IPS-NIHi11 (cell line): ENCODE data around the gene CAPZA3.
"Not testable (repeated sequence)": the region's sequence is repeated elsewhere in the genome, so short reads cannot be mapped to it uniquely, and the experiment has no call there.

Experiments used
- DNase-seq: peaks from one replicate; pipeline ENCODE4 v3.0.0; 2012; ENCODE audit warnings: mixed read lengths, low spot score

The CAPZA3 gene

DNA sequence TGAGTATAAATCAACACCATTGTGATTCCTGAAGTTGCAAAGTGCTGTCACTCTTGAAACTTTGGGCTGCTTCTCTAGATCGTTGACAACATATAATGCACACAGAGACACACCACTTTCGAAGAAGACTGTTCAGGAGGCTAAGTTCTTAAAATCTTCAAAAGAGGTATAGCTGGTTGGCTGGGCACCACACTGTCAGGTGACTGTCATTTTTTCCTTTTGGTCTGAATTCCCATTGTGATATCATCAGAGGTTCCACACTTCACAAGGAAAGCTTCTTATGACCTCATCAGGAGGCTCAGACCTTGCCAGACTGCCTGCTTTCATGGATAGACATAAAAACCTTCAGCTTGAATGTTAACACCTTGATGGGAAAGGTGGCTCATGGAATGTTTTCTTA is at the start of gene CAPZA3, which contains the start of gene PLCZ1:
Gene CAPZA3 (plus strand): TSS at position 301 of the 400 bp plus-strand sequence. CDS start 150 bp downstream, outside the sequence.
Gene PLCZ1 (minus strand): TSS at position 194 of the 400 bp plus-strand sequence. CDS start 641 bp downstream, outside the sequence.
- no peak for DNase-seq

- DNase-seq, result no peak
Observed at GRCh38 chr12:18689771-18690170, 48.1 kb upstream of the CAPZA3 start.

DNA sequence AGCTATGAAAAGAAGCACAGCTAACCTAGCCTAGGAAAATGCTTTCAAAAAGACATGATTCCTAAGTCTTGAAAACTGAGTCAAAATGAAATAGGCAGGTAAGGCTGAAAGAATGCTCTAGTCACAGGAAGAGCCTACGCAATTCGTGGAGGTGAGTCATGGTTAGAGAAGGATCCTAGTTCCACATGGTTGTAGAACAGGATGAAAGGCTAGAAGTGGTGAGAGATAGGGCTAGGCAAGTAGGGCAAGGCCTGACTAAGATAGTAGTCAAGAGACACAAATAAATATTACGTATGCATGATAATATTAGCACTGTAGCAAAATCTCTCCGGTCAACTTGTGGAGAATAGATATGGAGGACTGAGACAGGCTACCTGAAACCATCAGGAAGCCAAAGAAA is 47.3 kb upstream of the CAPZA3 start:
- no peak for DNase-seq

DNA sequence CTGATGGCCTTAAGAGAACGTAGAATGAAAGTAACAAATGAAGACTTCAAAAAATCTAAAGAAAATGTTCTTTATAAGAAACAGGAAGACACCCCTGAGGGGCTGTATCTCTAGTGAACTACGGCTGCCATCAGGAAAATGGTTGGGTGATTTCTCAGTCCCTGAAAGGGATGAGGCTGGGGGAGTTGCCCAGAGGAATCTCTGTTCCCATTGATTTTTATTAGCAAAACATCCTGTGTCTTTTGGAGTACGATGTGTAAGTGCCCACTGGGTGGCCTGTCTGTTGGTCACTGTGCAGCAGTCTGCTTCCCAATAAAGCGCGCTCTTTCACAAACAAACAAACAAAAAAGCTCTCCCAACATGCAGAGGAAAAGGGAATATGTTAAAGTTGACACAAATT is 43.9 kb upstream of the CAPZA3 start:
- DNase-seq, result not testable (repeated sequence)

- no peak for DNase-seq
Observed at GRCh38 chr12:18696971-18697602, 40.8 kb upstream of the CAPZA3 start.

- no peak for DNase-seq
Observed at GRCh38 chr12:18700271-18700670, 37.6 kb upstream of the CAPZA3 start.

GRCh38 chr12:18703321-18703720 is 34.6 kb upstream of the CAPZA3 start:
- no peak for DNase-seq

- no peak for DNase-seq
Observed at GRCh38 chr12:18703911-18704310, 34.0 kb upstream of the CAPZA3 start.

DNA sequence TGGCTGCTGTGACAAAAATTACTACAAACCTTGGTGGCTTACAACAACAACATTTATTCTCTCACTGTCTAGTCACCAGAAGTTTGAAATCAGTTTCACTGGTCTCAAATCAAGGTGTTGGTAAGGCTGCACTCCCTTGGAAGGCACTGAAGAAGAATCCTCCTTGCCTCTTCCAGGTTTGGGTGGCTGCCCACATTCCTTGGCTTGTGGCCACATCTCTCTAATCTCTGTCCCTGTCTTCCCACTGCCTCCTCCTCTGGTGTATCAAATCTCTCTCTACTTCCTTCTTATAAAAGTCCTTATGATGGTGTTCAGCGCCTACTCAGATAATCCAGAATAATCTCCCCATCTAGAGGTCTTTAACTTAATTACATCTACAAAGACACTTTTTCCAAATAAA is 31.1 kb upstream of the CAPZA3 start:
- no peak for DNase-seq

DNA sequence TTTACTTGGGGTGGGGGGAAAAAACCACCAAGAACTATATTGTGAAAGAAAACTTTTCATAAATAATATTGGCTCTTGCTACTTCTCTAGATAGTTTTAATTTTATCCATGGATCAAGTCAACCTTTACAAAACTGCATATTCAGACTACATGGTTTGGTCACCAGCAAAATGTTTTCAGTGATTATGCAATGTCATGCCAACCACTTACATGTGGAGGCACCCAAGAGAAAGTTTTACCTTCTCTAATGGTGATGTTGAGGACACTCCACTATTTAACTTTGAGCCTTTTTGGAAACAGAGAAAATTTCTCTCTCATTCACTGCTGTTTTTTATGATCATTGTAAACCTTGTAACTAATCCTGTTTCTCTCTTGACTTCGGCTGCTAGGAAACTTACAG is 21.7 kb upstream of the CAPZA3 start:
- no peak for DNase-seq

DNA sequence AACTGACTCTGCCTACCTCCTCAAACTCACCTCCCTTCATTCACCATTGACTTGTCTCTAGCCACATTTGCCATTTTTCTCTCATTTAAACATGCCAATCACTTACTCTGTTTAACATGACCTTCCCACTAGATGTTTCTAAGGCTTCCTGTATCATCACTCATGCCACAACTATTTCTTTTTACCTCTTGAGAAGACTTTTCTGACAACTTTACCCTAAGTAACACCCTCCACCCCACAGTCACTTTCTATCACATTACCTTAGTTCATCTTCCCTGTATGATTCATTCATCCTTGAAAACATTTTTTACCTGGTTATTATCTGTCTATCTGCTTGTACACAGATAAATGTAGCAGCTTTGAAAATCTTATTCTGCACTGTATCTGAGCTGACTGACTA is 19.5 kb upstream of the CAPZA3 start:
- no peak for DNase-seq

GRCh38 chr12:18719922-18720510 is 17.9 kb upstream of the CAPZA3 start:
- no peak for DNase-seq

GRCh38 chr12:18720690-18721089 is 17.2 kb upstream of the CAPZA3 start:
- no peak for DNase-seq

DNA sequence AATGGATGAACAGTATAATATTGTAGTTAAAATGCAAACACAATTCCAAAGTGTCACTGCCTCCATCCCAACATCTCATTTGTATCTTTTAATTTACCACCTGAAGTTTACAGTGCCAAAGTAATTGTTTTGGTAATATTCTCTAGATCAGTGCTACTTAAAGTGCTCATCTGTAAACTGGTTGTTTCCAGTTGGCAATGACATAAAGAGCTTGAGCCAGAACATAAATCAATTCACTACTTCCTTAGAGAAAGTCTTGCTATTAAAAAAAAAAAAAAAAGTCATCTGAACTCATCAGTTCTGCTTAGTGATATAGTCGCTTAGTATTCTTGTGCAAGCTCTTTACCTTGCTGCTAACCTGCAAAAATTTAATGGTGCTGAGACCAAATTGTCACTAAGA is 16.5 kb upstream of the CAPZA3 start:
- DNase-seq, result no peak

DNA sequence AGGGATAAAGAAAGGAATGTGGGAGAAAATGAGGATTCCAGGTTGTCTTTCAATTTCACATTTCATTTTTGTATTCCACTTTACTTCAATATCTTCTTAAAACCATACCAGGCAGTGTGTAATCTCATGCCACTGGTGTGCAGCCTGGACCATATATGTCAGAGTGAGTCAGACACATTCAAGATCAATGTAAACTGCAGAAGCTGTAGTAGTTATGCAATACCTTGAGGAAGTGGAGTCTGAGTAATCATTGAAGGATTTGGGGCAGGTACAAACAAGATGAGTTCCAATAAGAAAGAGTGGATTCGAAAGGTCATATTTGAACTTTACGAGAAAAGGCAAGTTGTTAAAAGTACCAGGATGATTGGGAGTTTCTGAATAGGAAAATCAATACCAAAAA is 14.2 kb upstream of the CAPZA3 start:
- no peak for DNase-seq

DNA sequence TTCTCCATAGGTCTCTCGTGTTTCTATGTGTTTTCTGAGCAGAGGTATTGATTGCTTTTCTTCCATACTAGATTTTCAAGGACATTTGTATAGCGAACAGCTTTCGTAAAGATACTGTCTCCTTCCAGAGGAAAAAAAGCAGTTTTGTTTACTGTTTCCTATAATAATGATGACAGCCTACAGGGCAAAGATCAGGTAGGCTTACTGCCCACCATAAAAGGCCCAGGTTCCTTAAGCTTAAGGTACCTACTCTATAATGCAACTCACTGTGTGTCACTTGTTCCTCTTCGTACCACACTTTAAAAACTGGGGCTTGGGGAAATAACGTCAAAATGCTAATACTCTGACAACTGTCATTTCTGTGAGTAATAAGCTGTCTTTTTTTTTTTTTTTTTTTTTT is 6.8 kb upstream of the CAPZA3 start:
- no peak for DNase-seq

DNA sequence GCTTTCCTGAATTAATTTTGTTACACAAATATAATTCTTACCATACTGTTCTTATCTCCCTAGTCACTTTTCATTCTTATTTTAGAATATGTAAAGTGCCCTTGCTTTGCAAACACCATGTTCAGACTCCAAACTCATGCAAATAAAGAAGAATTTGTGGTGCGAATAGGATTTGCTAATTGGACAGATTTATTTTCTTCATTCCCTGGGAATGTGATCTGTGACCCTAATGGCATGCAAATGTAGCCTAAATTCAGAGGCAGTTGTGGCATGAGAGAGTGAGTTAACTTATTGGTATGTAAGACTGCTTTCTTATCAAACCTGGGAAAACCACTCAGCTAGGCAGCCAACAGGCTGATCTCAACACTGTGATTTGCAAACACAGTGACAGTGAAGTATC is 10.0 kb downstream of the CAPZA3 start:
- peak; percentile 16 for DNase-seq

GRCh38 chr12:18749386-18749957 is 11.6 kb downstream of the CAPZA3 start:
- no peak for DNase-seq

DNA sequence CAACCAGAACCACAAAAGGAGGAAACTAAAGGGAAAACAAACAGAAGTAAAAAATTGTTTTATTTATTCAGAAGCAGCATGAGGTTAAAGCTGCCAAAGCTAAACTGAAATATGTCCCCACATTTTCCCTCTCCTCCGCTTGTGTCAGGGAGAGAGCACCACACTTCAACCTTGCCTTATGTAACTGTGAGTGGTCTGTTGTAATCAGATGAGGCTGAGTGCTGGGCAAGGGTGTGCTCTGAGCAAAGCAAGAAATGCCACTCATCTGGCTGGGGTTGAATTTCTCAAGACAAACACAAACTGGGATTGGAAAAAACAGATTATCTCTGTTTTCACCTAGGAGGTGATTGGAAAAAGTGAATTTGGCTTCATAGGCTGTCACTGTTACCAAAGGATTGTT is 12.2 kb downstream of the CAPZA3 start:
- no peak for DNase-seq

GRCh38 chr12:18751866-18752265 is 13.9 kb downstream of the CAPZA3 start:
- DNase-seq, result no peak

DNA sequence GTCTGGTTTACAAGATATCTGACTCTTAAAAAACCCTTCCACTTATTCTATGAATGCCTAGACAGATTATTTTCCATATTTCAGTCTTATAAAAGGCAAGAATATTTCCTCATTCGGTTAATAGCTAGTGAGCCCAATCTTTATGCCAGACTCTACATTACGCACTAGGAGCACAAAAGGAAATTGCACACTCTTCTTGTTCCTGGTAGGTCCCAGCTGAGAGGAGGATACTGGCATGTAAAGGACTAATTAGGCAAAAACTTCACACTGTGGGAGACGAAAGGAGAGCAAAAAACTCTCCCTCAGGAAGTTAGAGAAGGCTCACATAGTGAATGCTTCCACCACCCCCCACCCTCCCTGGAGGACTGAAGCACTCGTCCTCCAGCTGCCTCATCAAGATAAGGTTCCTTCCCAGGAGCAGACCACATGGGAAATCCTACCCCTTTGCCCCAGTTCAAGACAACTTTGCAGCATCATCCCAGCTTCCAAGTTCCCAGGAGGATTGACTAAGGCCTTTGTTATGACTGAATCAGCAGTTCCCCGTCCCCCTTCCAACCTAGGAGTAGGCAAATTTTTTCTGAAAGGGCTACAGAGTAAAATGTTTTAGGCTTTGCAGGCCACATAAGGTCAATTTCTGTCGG is 14.5 kb downstream of the CAPZA3 start:
- peak; percentile 29 for DNase-seq

- DNase-seq, result peak; percentile 50
Observed at GRCh38 chr12:18752947-18753346, 15.0 kb downstream of the CAPZA3 start.

GRCh38 chr12:18753481-18754123 is 15.7 kb downstream of the CAPZA3 start:
- DNase-seq, result no peak
